SJCRH30 (cell line): ENCODE results near the gene USP13. TPM values are rescaled to one million over a fixed set of nuclear protein-coding genes. Genes with fewer than 3 reads are reported as not detected.

Source experiments
- DNase-seq, 2 experiments: peaks; one replicate each; pipeline ENCODE4 v3.0.0-alpha.2; 2015 to 2020
- H3K27ac ChIP-seq: fragments of 250-450 bp; sonication (Bioruptor Pico); 2 replicates; pipeline ENCODE4 v1.5.1; 2020; ENCODE audit warnings: mild to moderate bottlenecking, moderate library complexity
- H3K27me3 ChIP-seq: fragments of 250-450 bp; sonication (Bioruptor Pico); 2 replicates; pipeline ENCODE4 v1.5.1; 2020; ENCODE audit warnings: mild to moderate bottlenecking, moderate library complexity
- H3K36me3 ChIP-seq: fragments of 250-450 bp; sonication (Bioruptor Pico); 2 replicates; pipeline ENCODE4 v1.5.1; 2020; ENCODE audit warnings: mild to moderate bottlenecking, moderate library complexity
- H3K4me1 ChIP-seq: fragments of 250-450 bp; sonication (Bioruptor Pico); 2 replicates; pipeline ENCODE4 v1.5.1; 2020; ENCODE audit warnings: mild to moderate bottlenecking, moderate library complexity
- H3K4me3 ChIP-seq: fragments of 250-450 bp; sonication (Bioruptor Pico); 2 replicates; pipeline ENCODE4 v1.5.1; 2020; ENCODE audit warnings: mild to moderate bottlenecking, moderate library complexity
- H3K9me3 ChIP-seq: fragments of 250-450 bp; sonication (Bioruptor Pico); replicated peaks from 2 replicates; pipeline ENCODE4 v1.5.1; 2020; ENCODE audit warnings: mild to moderate bottlenecking, moderate library complexity
- total RNA-seq: library from RNA; depleted of rRNA; stranded (reverse); fragments of >200 nt; shearing (Covaris generic); gene quantifications from 2 replicates; pipeline ENCODE4 v1.2.3, GENCODE V29; 2014

Gene USP13
- total RNA-seq, 1 experiment from 2014 or later, result 14.5 TPM

GRCh38 chr3:179701176-179701827 lies 48.5 kb downstream of the USP13 start:
- no peak for DNase-seq

GRCh38 chr3:179702271-179702947 lies 49.6 kb downstream of the USP13 start:
- H3K27me3 ChIP-seq, result no peaks in the 10 kb centered on the region
- H3K4me1 ChIP-seq, result peaks cover 3% of the 10 kb centered on the region; the same call in 1 of the 2 replicates
- no peak overlapping the region for H3K4me3 ChIP-seq
- H3K27ac ChIP-seq, result no peak overlapping the region
- peaks cover 4% of the 10 kb centered on the region; the same call in 1 of the 2 replicates for H3K36me3 ChIP-seq
- H3K9me3 ChIP-seq, result no peaks in the 10 kb centered on the region
- no peak for DNase-seq

More at GRCh38 chr3:179701176-179701827, 48.5 kb downstream of the USP13 start:
- Histone ChIP-seq H3K36me3 (peaks cover 4% of the 10 kb centered on the region; the same call in 1 of the 2 replicates), H3K27ac (no peak overlapping the region), H3K27me3 (no peaks in the 10 kb centered on the region), H3K9me3 (no peaks in the 10 kb centered on the region), H3K4me1 (peaks cover 3% of the 10 kb centered on the region; the same call in 1 of the 2 replicates), H3K4me3 (no peak overlapping the region)

- H3K9me3 ChIP-seq, result no peaks in the 10 kb centered on the region
- H3K27ac ChIP-seq, result no peak overlapping the region
- H3K4me1 ChIP-seq, result peaks cover 3% of the 10 kb centered on the region; the same call in 1 of the 2 replicates
- no peak for DNase-seq
- H3K4me3 ChIP-seq, result no peak overlapping the region
- peaks cover 7% of the 10 kb centered on the region; the same call in 1 of the 2 replicates for H3K36me3 ChIP-seq
- no peaks in the 10 kb centered on the region for H3K27me3 ChIP-seq
Observed at GRCh38 chr3:179703816-179704215, 51.0 kb downstream of the USP13 start.

- Histone ChIP-seq H3K9me3 (no peaks in the 10 kb centered on the region), H3K36me3 (peaks cover 7% of the 10 kb centered on the region; the same call in 1 of the 2 replicates), H3K4me1 (peaks cover 3% of the 10 kb centered on the region; the same call in 1 of the 2 replicates), H3K27me3 (no peaks in the 10 kb centered on the region), H3K4me3 (no peak overlapping the region), H3K27ac (no peak overlapping the region)
- peak; percentile 32 to 42 for DNase-seq
Observed at GRCh38 chr3:179706233-179706632, 53.4 kb downstream of the USP13 start.

GRCh38 chr3:179710079-179710478 lies 57.2 kb downstream of the USP13 start:
- Histone ChIP-seq H3K36me3 (peaks cover 3% of the 10 kb centered on the region; the same call in 1 of the 2 replicates), H3K9me3 (no peaks in the 10 kb centered on the region), H3K4me1 (peaks cover 3% of the 10 kb centered on the region; the same call in 1 of the 2 replicates), H3K27ac (no peak overlapping the region), H3K4me3 (no peak overlapping the region), H3K27me3 (no peaks in the 10 kb centered on the region)
- no peak for DNase-seq

- no peak for DNase-seq
- Histone ChIP-seq H3K4me1 (no peaks in the 10 kb centered on the region), H3K27me3 (no peaks in the 10 kb centered on the region), H3K36me3 (no peaks in the 10 kb centered on the region), H3K9me3 (no peaks in the 10 kb centered on the region), H3K4me3 (no peak overlapping the region), H3K27ac (no peak overlapping the region)
Observed at GRCh38 chr3:179713643-179714090, 60.8 kb downstream of the USP13 start.

GRCh38 chr3:179715582-179715981 lies 62.7 kb downstream of the USP13 start:
- no peaks in the 10 kb centered on the region for H3K4me1 ChIP-seq
- H3K4me3 ChIP-seq, result no peak overlapping the region
- H3K27me3 ChIP-seq, result no peaks in the 10 kb centered on the region
- H3K9me3 ChIP-seq, result no peaks in the 10 kb centered on the region
- no peak overlapping the region for H3K27ac ChIP-seq
- DNase-seq, result no peak
- H3K36me3 ChIP-seq, result no peaks in the 10 kb centered on the region

GRCh38 chr3:179716226-179716625 lies 63.4 kb downstream of the USP13 start:
- Histone ChIP-seq H3K4me3 (no peak overlapping the region), H3K27ac (no peak overlapping the region), H3K9me3 (no peaks in the 10 kb centered on the region), H3K36me3 (no peaks in the 10 kb centered on the region), H3K27me3 (no peaks in the 10 kb centered on the region), H3K4me1 (no peaks in the 10 kb centered on the region)
- DNase-seq, result no peak

- Histone ChIP-seq H3K36me3 (no peaks in the 10 kb centered on the region), H3K4me1 (no peaks in the 10 kb centered on the region), H3K27ac (no peak overlapping the region), H3K9me3 (no peaks in the 10 kb centered on the region), H3K4me3 (no peak overlapping the region), H3K27me3 (no peaks in the 10 kb centered on the region)
- DNase-seq, result no peak
Observed at GRCh38 chr3:179716811-179717210, 64.0 kb downstream of the USP13 start.

- Histone ChIP-seq H3K27ac (no peak overlapping the region), H3K4me3 (no peak overlapping the region)
Observed at GRCh38 chr3:179717219-179717618, 64.4 kb downstream of the USP13 start.

GRCh38 chr3:179719048-179719734 lies 66.4 kb downstream of the USP13 start:
- H3K36me3 ChIP-seq, result peaks cover 7% of the 10 kb centered on the region; the same call in 1 of the 2 replicates
- no peaks in the 10 kb centered on the region for H3K9me3 ChIP-seq
- no peak overlapping the region for H3K27ac ChIP-seq
- H3K4me3 ChIP-seq, result no peak overlapping the region
- H3K27me3 ChIP-seq, result no peaks in the 10 kb centered on the region
- H3K4me1 ChIP-seq, result no peaks in the 10 kb centered on the region
- no peak for DNase-seq

More at GRCh38 chr3:179717219-179717618, 64.4 kb downstream of the USP13 start:
- H3K27me3 ChIP-seq, result no peaks in the 10 kb centered on the region
- no peak for DNase-seq
- peaks cover 1% of the 10 kb centered on the region; the same call in 1 of the 2 replicates for H3K36me3 ChIP-seq
- H3K9me3 ChIP-seq, result no peaks in the 10 kb centered on the region
- H3K4me1 ChIP-seq, result no peaks in the 10 kb centered on the region

- Histone ChIP-seq H3K36me3 (peaks cover 7% of the 10 kb centered on the region; the same call in 1 of the 2 replicates), H3K4me1 (no peaks in the 10 kb centered on the region), H3K27me3 (no peaks in the 10 kb centered on the region), H3K4me3 (no peak overlapping the region), H3K9me3 (no peaks in the 10 kb centered on the region), H3K27ac (no peak overlapping the region)
- no peak for DNase-seq
Observed at GRCh38 chr3:179720196-179720595, 67.4 kb downstream of the USP13 start.

- DNase-seq, result no peak
- no peaks in the 10 kb centered on the region for H3K9me3 ChIP-seq
- no peaks in the 10 kb centered on the region for H3K27me3 ChIP-seq
- H3K4me1 ChIP-seq, result no peaks in the 10 kb centered on the region
- H3K27ac ChIP-seq, result no peak overlapping the region
- H3K4me3 ChIP-seq, result no peak overlapping the region
- H3K36me3 ChIP-seq, result peaks cover 7% of the 10 kb centered on the region; the same call in 1 of the 2 replicates
Observed at GRCh38 chr3:179723617-179724016, 70.8 kb downstream of the USP13 start.

GRCh38 chr3:179726075-179726699 lies 73.3 kb downstream of the USP13 start:
- Histone ChIP-seq H3K27ac (no peak overlapping the region), H3K4me1 (no peaks in the 10 kb centered on the region), H3K4me3 (no peak overlapping the region), H3K9me3 (no peaks in the 10 kb centered on the region), H3K27me3 (no peaks in the 10 kb centered on the region), H3K36me3 (peaks cover 16% of the 10 kb centered on the region)
- DNase-seq, result no peak
